Measurements from ENCODE around the gene CNGA2.
"Not testable (repeated sequence)": the region's sequence is repeated elsewhere in the genome, so short reads cannot be mapped to it uniquely, and the experiment has no call there.

The CNGA2 gene

DNA sequence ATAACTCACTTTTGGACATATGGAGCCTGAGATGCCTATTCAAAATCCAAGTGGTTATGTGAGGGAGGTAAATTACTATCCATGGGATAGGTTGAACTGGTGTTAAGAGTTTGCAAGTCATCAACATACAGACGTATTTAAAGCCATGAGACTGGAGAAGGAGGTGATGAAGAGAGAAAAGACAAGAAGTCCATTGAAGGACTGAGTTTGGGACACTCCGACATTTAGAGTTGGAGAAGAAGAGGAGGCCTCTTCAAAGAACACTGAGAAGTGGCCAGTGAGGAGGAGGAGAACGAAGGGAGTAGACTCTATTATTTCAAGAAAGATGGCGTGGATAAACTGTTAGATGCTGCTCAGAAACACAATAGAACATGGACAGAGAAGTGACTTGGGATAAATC lies at the start of gene CNGA2:
Gene CNGA2 (plus strand): TSS at position 301 of the 400 bp plus-strand sequence. CDS start 3,738 bp downstream, outside the sequence.
- no peak within 1 kb of the TSS for H3K27ac ChIP-seq
- no peak for DNase-seq (ENCODE audit: low read depth, low spot score)

GRCh38 chrX:151687635-151688034 lies 46.9 kb upstream of the CNGA2 start:
- H3K27ac ChIP-seq, result no peak overlapping the region
- DNase-seq (ENCODE audit: low read depth, low spot score), result no peak

- no peak overlapping the region for H3K27ac ChIP-seq
- DNase-seq (ENCODE audit: low read depth, low spot score), result no peak
Measured at GRCh38 chrX:151688695-151689094, 45.9 kb upstream of the CNGA2 start.

GRCh38 chrX:151692825-151693224 lies 41.7 kb upstream of the CNGA2 start:
- DNase-seq (ENCODE audit: low read depth, low spot score), result no peak
- no peak overlapping the region for H3K27ac ChIP-seq

GRCh38 chrX:151694121-151694520 lies 40.4 kb upstream of the CNGA2 start:
- no peak overlapping the region for H3K27ac ChIP-seq
- no peak for DNase-seq (ENCODE audit: low read depth, low spot score)

GRCh38 chrX:151694661-151695582 lies 39.6 kb upstream of the CNGA2 start, which contains the start of gene PRRG3:
Gene PRRG3 (plus strand): TSS chrX:151695458. CDS start chrX:151698815, 3,357 bp downstream.
- DNase-seq (ENCODE audit: low read depth, low spot score), result no peak
- no peak within 1 kb of the TSS for H3K27ac ChIP-seq

DNA sequence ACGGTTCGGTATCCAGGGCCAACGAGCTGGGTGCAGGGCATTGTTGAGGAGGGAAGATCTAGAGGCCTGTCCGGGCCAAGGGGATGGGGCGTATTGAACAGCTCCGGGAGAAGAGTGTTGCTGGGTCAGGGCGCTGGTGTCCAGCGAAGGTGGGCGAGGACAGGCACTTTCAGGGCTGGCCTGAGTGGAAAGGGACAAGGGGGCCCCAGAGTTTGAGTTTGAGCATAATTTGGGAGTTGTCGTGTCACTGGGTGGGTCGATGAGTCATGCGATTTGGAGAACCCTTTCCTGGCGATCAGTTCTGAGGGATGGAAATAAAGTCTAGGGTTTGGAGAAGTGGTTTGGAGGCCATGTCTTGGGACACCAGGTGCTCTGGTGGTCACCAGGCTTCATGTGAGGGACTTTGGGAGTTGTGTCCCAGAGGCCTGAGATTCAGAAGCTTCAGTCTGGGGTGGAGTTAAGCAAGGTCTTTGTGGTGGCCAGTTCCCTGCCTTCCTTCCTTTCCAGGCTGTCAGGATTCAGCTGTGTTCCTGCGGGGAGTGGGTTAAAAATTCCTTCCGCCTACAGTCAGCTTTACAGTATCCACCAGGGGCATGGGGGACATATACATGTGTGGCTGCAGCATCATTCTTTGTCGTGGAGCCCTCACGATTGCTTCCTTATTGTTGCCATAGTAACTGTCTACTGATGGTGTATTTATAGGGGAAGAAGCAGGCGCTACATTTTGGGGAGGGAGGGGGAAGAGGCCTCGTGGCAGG lies 38.8 kb upstream of the CNGA2 start:
- H3K27ac ChIP-seq, result no peak overlapping the region
- DNase-seq (ENCODE audit: low read depth, low spot score), result no peak

- not testable (repeated sequence) for DNase-seq (ENCODE audit: low read depth, low spot score); H3K27ac ChIP-seq
Measured at GRCh38 chrX:151697082-151697481, 37.5 kb upstream of the CNGA2 start.

- no peak for DNase-seq (ENCODE audit: low read depth, low spot score)
- H3K27ac ChIP-seq, result no peak overlapping the region
Measured at GRCh38 chrX:151697522-151697921, 37.0 kb upstream of the CNGA2 start.

GRCh38 chrX:151698485-151698884 lies 36.1 kb upstream of the CNGA2 start:
- no peak for DNase-seq (ENCODE audit: low read depth, low spot score)
- H3K27ac ChIP-seq, result no peak overlapping the region

DNA sequence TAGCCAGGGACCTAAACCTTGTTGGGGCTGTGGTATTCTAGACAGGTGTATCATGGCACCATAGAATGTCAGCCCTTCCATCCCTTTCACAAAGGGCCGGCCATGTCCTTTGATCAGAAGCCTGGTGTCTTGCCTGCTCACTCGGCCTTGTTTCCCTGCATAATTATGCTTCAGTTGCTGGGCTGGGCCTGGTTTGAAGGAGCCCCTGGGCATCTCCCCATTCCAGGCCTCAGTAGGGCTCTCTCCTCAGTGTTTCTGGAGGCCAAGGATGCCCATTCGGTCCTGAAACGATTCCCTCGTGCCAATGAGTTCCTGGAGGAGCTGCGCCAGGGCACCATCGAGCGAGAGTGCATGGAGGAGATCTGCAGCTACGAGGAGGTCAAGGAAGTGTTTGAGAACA lies 34.8 kb upstream of the CNGA2 start:
- DNase-seq (ENCODE audit: low read depth, low spot score), result no peak

DNA sequence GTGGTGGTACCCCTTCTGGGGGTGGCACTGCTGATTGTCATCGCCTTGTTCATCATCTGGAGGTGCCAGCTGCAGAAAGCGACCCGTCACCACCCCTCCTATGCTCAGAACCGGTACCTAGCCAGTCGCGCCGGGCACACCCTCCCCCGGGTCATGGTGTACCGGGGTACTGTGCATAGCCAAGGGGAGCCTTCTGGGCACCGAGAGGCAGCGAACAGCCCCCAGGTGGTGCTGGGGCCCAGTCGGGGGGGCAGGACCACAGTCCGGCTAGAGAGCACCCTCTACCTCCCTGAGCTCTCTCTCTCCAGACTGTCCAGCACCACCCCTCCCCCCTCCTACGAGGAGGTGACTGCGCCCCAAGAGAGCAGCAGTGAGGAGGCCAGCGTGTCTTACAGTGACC lies 34.0 kb upstream of the CNGA2 start:
- no peak for DNase-seq (ENCODE audit: low read depth, low spot score)
- no peak overlapping the region for H3K27ac ChIP-seq

More for the DNA sequence above, 34.8 kb upstream of the CNGA2 start:
- no peak overlapping the region for H3K27ac ChIP-seq

- no peak for DNase-seq (ENCODE audit: low read depth, low spot score)
- no peak overlapping the region for H3K27ac ChIP-seq
Measured at GRCh38 chrX:151701071-151701470, 33.5 kb upstream of the CNGA2 start.

- no peak overlapping the region for H3K27ac ChIP-seq
- no peak for DNase-seq (ENCODE audit: low read depth, low spot score)
Measured at GRCh38 chrX:151701531-151701930, 33.0 kb upstream of the CNGA2 start.

- DNase-seq (ENCODE audit: low read depth, low spot score), result no peak
- H3K27ac ChIP-seq, result no peak overlapping the region
Measured at GRCh38 chrX:151702026-151702714, 32.4 kb upstream of the CNGA2 start.

DNA sequence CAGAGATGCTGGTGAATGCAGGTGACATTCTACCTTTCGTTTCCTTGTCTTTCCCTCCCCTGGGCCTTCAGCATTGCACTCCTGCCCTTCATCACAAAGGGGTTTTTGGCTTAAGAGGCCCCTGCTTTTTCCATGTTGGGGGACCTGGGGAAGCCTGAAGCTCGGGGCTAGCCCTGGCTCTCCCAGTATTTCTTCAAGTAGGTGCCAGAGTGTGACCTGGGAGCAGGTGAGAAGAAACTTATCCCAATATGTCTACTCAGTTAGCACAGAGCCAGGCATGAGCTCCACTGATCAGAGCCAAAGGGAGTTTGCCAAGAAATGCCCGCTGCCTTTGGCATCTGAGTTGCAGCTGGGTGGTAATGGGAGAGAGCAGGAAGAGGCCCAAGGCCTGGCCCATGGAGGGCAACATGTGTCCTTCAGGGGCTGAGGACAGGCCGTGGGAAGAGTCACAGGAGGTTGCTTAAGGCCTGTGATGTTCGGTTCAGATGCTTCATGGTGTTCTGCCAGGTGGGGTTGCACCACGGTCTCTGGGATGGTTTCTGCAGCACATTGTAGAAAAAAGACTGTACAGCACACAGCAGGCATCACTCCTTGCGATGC lies 31.7 kb upstream of the CNGA2 start:
- H3K27ac ChIP-seq, result no peak overlapping the region
- no peak for DNase-seq (ENCODE audit: low read depth, low spot score)

- no peak overlapping the region for H3K27ac ChIP-seq
- no peak for DNase-seq (ENCODE audit: low read depth, low spot score)
Measured at GRCh38 chrX:151703487-151703886, 31.1 kb upstream of the CNGA2 start.

DNA sequence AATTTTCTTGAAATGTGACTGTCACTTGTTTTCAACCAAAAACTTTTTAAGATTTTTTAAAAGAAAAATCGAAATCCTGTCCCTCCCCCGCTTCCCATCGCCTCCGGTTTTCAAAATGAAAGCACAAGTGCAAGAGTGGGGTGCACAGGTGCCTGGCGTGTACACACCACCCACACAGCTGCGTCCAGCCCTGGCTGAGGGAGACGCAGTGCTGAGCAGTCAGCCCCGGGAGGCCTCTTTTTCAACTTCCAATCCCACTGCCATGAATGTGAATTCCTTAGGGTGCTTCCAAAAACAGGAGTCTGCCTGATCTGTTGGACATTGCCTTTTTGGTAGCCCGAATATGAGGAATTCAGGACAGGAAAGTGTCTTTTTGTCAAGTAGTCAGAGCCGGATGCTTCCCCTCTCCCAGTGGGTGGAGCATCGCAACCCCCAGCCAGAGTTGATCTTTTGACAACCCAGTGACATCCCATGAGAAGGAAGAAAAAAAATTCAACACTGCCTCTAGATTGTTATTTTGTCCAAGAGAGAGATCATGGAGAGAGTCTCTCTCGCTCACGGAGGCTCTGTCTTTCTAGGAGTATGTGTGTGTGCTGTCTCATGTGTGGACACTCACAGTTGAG lies 30.4 kb upstream of the CNGA2 start:
- DNase-seq (ENCODE audit: low read depth, low spot score), result no peak
- no peak overlapping the region for H3K27ac ChIP-seq

DNA sequence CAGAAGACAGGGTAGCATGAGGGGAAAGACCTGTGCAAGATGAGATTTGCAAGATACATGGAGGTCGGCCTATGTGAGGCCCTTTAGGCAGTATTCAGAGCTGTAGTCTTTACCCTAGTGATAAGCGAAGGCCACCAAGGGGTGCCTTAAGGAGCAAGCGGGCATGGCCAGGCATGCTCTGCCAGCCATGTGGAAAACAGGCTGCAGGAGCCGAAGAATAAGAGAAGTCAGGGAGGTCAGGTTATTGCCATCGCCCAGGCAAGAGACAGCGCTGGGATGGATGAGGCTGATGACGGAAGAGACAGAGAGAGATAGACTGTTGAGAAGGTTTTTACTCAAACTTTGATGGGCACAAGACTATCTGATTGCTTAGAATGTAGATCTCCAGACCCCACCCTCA lies 25.7 kb upstream of the CNGA2 start:
- no peak for DNase-seq (ENCODE audit: low read depth, low spot score)
- H3K27ac ChIP-seq, result no peak overlapping the region

DNA sequence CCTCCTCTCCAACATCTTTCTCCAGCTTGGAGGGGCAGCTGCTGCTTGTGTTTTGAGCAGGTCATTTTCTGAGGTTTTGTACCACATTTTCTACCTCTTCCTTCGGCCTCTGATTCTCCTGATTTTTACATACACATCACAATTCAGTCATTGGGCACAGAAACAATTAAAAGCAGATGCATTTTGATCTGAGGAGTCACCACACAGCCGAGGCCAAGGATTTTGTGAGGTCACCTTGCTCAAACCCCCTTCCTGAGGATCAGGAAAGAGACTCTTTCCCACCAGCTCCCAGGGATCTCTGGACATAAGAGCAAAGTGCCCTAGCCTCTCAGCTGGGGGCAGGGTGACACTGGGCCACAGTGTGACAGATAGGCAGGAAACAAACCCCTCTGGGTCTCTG lies 24.1 kb upstream of the CNGA2 start:
- no peak overlapping the region for H3K27ac ChIP-seq
- no peak for DNase-seq (ENCODE audit: low read depth, low spot score)

All from epithelial cell of prostate (primary cell).